Stimulated activated CD8-positive, alpha-beta memory T cell treated with anti-CD3 and anti-CD28 coated beads, Interleukin-15, amount 100 ng/mL, for 24 hours (primary cell): ENCODE measurements around the gene ENHO.

Experiments
- DNase-seq: peaks from one replicate; pipeline ENCODE4 v3.0.0-alpha.2; 2020; ENCODE audit warnings: low read depth

Gene ENHO

GRCh38 chr9:34522971-34523797 lies at the start of gene ENHO:
Gene ENHO, minus strand, starts transcription at chr9:34522990. Its CDS starts 1,295 bp downstream, at chr9:34521695.
- DNase-seq = peak; percentile 88

DNA sequence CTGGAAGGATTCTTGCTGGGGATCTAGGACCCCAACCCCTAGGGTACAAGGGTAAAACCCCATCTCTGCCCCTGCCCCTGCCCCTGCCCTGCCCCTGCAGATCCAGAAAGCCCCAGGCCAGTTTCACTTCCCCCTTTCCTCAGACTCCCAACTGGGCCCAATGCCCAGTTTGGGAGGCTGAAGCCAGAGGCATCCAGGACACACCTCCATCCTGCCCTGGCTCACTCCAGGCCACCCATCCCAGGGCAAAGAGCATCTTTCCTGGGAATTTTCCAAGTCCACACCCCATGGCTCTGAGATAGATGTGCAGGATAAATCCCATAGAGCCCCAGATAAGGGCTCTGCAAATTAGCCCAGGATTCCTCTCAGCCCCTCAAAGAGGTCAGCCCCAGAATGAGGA lies 49.3 kb upstream of the ENHO start:
- no peak for DNase-seq

- no peak for DNase-seq
These were observed 48.7 kb upstream of the ENHO start for GRCh38 chr9:34571481-34571810.

DNA sequence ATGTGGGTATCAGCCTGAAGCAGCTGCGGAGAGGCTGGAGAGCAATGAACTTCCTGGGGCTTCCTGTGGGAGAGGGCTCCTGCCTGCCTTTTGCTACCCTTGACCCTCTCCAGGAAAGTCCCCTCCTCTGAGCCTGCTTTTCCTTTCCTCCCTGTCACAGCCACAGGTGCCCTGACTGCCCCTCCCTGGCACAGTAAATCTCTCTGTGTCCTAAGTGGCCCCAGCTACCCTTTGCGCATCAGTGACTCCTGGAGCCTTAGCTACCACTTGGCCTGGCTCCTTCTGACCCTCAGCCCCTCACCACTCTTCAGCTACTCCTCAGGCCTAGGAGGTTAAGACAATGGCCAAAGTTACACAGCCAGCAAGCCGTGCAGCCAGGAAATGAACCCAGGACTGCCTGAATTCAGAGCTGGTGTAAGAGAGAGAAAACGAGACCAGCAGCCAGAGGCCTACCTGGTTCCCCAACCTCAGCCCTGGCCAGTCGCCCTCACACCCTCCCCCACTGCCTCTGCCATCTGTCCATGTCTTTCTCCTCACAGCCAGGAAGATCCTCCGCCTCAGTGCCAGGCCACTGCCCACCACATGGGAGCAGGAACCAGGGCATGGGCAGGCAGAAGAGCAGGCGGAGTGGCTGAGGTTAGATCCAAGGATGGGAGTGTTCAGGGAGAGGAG lies 48.2 kb upstream of the ENHO start:
- DNase-seq = no peak

DNA sequence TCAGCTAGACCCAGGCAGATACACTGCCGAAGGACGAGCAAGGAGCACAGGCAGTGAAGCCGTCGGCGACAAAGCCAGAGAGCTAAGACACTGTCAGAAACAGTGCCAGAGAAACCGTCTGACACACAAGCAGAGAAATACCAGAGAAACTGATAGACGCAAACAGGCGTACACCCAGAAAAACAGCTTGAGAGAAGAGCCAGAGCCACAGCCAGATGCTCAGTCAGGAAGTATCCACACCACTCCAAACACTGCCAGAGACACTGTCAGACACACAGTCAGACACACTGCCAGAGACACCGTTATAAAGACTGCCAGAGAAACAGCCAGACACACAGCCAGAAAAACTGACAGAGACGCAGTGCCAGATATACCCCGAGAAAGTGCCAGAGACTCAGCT lies 47.6 kb upstream of the ENHO start:
- DNase-seq = no peak

DNA sequence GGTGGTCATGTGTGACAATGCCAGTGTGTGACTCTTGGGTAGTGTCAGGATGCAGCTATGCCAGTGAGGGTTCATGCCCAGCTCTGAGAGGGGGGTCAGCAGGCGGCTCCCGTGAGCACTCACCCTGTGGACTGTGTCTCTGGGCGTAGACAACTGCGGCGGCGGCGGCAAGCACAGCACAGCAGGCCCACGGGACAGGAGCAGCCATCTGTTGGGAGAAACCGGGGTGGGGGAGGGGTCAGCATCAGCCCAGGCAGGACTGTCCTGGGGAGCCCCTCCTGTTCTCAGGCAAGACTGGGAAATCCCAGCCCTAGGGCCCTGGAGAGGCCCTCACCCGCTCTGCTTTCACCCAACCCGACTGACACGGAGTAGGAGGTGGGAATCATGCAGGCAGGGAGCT lies 46.0 kb upstream of the ENHO start:
- no peak for DNase-seq

- no peak for DNase-seq
These were observed 45.3 kb upstream of the ENHO start for GRCh38 chr9:34568133-34568532.

DNA sequence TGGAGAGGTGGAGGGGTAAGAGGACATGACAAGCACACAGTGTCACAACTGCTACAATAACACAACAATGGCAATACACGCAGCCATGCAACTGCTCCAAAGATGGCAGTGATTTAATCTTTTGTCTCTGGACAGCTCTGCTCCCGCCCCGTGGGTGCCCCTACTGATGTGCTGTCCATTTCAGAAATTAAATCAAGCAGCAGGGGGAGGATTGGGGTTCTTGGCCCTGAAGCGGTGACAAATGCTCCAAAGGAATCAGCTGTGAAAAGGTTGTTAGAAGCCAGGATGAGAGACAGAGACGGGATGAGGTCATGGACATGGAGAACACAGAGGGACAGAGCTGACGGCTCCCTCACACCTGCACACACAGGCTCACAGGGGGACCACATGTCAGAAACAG lies 44.2 kb upstream of the ENHO start:
- no peak for DNase-seq

- no peak for DNase-seq
These were observed 43.5 kb upstream of the ENHO start for GRCh38 chr9:34566322-34566721.

DNA sequence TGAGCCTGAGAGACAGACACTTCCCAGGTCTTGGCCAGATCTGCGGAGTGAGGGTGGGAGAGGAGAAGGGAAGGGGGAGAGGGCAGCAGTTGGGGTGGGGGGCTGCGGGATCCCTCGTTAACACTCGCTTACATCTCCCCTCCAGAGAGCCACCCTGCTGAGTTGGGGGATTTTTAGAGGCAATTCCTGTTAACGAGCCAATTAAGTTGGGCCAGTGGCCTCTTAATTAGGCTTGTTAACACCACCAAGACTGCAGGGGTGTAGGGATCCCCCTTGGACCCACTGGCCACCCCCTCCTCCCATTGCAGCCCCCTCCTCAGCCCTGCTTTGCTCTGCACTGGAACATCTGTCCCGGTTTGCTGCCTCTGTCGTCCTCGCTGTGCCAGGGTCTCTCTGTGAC lies 43.1 kb upstream of the ENHO start:
- DNase-seq = no peak

DNA sequence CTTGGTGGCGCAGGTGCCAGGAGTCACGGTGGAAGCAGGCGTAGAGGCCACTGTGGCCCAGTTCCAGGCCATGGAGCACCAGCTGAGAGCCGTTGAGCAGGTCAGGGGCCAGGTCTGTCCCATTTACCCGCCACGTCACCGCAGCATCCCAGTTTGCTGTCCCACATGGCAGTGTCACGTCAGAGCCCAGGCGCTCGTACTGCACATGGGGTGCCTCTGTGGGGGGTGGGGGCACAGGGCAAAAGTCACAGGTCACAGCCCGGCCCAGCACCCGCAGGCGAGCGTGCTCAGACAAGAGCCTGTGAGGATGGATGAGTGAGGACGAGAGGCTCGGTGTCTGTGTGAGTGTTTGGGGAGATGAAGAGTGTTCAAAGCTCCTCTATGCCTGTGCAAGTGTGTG lies 41.8 kb upstream of the ENHO start:
- DNase-seq = no peak

- DNase-seq = no peak
These were observed 40.5 kb upstream of the ENHO start for GRCh38 chr9:34563262-34563661.

DNA sequence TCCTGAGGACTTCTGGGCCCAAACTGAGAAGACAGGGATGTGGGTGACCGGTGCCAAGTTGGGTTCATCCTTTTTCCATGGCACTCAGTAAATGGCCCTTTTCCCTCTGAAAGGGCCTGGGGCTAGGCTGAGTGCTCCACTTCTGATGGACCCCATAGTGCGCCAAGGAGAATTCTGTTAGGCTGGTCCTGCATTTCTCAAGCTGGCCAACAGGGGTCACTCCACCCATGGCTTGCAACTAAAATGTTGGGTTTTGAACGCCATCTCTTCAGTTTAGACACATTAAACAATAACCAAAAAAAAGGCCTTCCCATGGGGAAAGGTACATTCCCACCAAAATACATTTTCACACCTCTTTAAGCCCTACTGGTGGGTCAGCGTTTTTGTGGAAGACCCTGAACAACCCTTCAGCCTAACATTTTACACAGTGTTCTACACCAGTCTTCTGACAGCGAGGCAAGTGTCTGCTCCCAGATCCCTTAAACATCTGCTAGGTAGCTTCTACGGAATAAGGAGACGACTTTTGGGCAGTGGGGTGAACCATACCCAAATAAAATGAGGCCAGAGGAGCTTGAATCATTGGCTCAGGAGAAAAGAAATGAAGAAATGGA lies 39.5 kb upstream of the ENHO start:
- DNase-seq = no peak

DNA sequence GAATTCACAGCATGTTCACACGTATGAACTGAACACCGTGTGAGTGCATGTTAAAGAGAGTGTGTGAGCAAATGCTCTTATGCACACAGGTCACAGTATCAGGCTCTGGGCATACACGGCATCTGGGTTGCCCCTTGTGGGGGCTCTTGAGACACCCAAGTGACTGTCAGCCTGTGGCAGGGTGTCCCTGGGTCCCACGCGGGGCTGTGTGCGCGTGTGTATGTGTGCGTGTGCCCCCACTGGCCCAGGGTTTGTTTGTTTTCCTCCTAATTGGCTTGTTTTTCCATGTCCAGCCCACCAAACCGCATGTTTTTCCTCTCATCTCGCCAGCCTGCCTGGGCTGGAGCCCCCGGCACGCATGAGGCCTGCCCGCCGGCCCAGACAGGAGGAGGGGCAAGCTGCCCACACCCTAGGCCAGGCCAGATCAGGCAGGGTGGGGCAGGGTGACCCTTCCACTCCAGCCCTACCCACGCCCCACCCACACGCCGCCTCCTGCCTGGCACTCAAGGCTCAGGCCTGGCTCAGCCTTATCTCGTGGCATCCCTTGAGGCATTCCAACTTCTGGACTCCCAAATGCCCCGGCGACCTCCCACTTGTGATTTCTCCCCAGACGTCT lies 37.9 kb upstream of the ENHO start:
- no peak for DNase-seq

GRCh38 chr9:34559624-34560455 lies 37.0 kb upstream of the ENHO start:
- DNase-seq = no peak

- no peak for DNase-seq
These were observed 36.3 kb upstream of the ENHO start for GRCh38 chr9:34558919-34559623.

DNA sequence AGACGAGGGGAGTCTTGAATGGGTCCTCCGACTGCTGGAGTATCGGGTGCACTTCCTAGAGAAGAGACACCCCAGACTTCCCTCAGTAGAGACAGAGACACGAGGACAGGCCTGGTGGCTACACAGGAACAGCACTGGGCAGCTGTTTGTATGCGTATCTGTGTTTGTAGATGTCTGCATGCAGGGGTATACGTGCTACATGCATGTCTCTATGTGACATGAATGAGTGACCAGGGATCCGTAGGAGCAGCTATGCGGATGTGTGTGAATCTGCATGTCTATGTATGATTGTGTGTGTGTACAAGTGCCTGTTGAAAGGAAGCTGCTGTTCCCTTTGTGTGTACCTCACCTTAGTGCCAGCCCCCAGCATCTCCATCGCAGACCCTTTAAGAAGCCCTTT lies 35.6 kb upstream of the ENHO start:
- DNase-seq = no peak

DNA sequence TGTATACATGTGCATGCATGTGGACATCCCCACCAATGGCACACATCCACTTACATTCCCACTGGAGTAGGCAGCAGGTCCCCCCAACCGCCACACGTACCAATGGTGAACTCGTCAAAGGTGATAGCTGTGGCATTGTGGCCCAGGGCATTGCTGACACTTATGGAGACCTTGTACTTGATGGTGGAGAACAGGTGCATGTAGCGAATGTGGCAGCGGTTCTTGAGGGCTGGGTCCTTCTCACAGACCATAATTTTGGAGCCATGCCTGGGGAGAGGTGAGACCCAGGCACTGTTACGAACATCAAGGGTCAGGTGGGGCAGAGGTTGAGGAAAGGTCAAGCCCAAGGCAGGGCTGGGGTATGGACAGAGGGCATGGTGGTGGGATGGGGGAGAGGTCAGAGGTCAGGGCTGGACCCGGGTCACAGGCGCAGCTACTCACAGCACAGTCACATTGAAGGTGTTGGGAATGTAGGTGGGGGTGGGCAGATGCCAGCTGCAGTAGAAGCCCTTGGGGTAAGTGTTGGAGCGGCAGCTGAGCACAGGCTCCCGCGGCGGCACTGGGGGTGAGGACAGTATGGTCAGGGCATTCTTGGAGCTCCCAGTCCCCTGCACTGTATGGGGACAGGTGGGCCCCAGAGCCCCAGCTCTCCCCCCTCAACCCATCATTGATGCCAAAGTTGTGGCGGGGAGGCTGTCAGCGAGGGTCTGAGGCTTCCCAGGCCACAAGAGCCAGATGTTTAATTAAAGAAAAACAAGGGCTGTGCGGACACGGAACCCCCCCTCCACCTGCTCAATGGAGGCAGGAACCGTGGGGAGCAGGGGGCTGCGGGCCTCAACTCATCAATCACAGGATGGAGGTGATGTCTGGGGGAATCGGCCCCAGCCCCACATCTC lies 34.9 kb upstream of the ENHO start:
- DNase-seq = no peak

GRCh38 chr9:34556949-34557348 lies 34.2 kb upstream of the ENHO start:
- no peak for DNase-seq

DNA sequence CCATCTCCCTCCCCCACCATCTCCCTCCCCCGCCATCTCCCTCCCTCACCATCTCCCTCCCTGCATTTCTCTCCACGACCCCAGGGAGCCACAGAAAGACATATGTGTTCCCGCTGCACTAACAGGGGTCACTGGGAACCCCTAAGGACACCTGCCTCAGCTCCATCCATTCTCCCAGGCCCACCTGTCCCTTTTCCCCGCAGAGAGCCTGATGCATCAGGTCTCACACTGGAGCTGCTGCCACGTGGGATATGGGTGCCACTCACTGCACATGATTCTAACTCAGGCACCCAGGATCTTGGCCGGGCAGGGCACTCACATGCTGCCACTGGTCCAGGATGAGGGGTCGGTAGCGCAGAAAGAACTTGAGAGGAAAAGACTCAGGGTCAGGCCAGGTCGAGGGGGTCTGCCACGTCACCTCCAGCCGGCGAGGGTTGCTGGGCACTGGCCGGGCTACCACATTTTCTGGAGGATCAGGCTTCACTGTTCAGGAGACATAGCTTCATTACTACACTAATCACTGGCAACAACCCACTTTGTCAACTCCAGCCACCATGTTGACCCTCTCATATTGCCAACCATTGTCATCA lies 33.2 kb upstream of the ENHO start:
- no peak for DNase-seq
